ENCODE data around the gene GCLC.

The GCLC gene

DNA sequence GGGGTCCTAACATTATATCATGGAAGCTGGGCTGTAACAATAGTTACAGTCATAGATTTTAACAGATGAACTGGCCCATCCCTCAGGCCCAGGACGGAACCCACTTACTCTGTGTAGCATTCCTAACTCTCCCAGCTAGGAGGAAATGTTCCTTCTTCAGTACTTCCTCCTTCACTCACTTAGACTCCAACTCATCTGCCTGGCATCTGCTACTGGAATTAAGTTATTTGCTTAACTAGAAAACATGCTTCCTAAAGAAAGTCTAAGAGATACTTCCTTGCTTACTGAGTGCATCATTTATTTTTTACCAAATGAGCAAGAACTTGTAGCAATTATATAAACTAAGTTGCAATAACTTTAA lies 20.5 kb downstream of the GCLC start:
- DNase-seq (ENCODE audit: low read depth in 2 of 2): no peak

DNA sequence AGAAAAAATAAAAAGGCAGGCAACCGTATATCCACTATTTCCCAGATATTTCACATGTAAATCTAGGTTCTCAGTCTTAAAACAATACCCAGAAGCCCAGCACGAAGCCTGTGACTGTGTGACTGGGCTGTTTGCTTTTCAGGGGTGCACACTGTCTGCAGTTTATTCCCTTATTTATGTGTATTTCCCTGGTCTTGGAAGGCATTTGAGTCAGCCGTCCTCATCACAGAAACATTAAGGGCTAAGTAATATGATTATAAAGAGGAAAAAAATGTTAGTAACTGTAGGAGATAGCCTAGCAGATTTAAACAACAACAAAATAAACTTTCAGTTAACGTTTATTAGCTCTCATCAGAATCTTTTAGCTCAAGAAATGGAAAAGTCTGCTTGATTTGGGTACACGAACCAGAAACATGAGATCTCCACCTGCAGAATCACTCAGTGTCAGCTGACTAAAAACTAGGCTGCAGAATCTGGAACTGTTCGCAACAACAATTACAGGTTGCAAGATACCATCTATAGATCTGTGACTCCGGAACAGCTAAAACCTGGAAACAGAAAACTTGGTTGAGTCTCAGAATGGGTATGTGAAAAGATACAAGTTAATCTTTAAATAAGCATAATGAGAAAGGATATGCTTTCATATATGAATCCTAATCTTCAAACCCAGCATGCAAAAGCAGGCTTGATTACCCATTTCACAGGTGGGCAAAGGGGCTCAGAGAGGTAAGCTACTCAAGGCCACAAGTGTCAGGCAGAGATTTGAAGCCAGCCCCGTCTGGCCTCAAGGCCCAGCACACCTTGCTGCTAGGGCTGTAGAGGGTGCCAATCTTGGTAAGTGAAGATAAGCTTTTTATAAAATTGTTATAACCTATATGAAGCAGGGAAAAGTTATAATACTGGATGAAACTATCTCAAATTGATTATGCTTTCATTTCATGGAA lies 21.1 kb downstream of the GCLC start:
- DNase-seq (ENCODE audit: low read depth in 2 of 2): no peak

GRCh38 chr6:53520320-53520928 lies 24.5 kb downstream of the GCLC start:
- no peak for DNase-seq (ENCODE audit: low read depth in 2 of 2)

GRCh38 chr6:53518862-53519261 lies 26.0 kb downstream of the GCLC start:
- no peak for DNase-seq (ENCODE audit: low read depth in 2 of 2)

DNA sequence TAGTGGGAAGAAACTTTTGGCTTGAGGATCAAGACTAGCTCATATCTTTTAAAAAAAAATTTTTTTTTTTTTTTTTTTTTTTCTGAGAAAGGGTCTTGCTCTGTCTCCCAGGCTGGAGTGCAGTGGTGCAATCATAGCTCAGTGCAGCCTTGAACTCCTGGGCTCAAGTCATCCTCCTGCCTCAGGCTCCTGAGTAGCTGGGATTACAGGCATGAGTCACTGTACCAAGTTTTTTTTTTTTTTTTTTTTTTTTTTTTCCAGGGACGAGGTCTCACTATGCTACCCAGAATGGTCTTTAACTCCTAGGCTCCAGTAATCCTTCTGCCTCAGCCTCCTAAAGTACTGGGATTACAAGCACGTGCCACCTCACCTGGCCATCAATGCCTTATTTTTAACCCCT lies 27.9 kb downstream of the GCLC start:
- DNase-seq (ENCODE audit: low read depth in 2 of 2): no peak

- no peak for DNase-seq (ENCODE audit: low read depth in 2 of 2)
Measured at GRCh38 chr6:53514677-53515076, 30.2 kb downstream of the GCLC start.

DNA sequence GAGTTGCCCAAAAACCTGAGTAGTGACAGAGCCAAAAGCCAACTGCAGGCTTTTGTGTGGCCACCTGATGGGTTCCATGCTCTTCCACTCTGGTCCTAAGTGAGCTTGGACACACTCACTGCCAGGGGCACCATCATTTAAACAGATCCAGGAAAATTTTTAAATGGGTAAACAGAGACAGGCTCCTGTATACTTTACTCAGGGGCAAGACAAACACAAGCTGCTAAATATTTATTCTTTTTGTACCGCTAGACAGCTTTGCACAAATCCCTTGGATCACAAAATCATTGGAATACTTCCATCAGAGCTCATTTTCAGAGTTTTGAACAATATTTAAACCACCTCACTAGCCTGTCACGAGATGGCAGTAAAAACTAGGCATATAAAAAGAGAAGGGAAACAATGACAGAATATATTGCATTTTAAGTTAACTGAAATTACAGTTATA lies 31.4 kb downstream of the GCLC start:
- DNase-seq (ENCODE audit: low read depth in 2 of 2): no peak

DNA sequence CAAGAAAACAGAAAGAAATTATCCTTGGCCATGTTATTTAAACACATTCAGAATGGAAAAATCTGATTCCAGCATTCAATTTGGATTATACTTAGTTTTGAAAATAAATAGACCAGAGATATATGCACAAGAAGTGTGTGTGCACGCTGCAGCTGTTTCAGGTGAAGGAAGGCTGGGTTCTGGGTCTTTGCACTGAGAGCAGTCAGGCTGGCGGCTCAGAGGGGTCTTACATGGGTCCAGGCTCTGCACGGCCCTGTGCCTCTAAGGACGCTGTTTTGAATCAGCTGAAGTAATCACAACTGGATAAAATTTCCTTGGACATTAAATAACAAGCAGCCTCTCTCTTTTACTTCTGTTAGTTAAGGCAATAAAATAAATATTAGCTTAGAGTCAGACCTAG lies 31.8 kb downstream of the GCLC start:
- no peak for DNase-seq (ENCODE audit: low read depth in 2 of 2)

DNA sequence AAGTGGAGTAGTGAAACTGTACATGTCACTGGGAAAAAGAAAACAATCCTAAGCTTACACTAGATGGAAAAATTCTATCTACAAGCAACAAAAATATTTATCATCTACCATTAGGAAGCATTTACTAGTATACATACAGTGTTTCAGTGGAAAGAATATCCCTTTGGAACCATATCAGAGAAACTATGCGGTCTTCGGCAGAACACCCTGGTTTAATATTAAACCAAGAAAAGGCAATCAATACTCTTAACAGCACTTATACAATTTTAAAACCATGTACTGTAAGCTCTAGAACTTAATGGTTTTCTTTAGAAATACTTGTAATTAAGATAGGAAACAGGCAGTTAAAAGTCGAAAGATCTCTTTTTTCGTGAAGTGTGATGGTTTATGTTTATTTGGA lies 32.3 kb downstream of the GCLC start:
- DNase-seq (ENCODE audit: low read depth in 2 of 2): no peak

GRCh38 chr6:53510746-53511145 lies 34.2 kb downstream of the GCLC start:
- DNase-seq (ENCODE audit: low read depth in 2 of 2): no peak

DNA sequence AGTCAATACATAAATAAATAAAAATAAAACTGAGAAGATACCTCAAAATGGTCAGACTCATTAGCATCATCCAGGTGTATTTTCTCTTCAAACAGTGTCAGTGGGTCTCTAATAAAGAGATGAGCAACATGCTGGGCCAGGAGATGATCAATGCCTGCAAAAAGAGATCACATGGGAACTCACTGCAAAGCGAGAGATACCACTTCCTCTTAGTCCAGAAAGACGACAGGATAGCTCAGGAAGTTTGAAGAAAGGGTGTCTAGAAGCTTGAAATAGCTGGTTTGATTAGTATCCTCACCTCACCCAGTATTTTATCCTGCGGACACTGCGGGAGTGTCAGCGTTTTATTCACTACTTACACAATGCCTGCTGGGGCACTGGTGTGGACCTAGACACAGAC lies 38.0 kb downstream of the GCLC start:
- DNase-seq (ENCODE audit: low read depth in 2 of 2): no peak

DNA sequence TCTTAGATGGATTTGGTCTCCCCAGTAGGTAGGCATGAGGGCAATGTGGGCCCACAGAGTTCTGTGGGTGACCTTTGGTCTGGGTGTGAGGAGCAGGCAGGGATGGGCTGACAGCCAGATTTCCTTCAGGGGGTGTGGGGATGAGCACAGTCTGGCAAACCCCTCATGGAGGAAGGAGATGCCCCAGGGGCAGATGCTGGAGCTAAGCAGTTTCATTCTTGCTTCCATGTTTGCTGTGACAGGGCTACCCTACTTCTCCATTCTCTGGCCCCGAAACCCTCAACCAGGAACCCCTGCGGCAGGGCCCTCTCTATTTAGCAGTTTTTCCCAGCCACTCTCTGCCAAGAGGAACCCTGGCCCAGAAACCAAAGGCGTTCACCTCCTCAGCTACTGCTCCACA lies 40.4 kb downstream of the GCLC start:
- no peak for DNase-seq (ENCODE audit: low read depth in 2 of 2)

- no peak for DNase-seq (ENCODE audit: low read depth in 2 of 2)
Measured at GRCh38 chr6:53503060-53503459, 41.8 kb downstream of the GCLC start.

GRCh38 chr6:53501432-53501831 lies 43.5 kb downstream of the GCLC start:
- no peak for DNase-seq (ENCODE audit: low read depth in 2 of 2)

GRCh38 chr6:53500095-53500494 lies 44.8 kb downstream of the GCLC start:
- no peak for DNase-seq (ENCODE audit: low read depth in 2 of 2)

- no peak for DNase-seq (ENCODE audit: low read depth in 2 of 2)
Measured at GRCh38 chr6:53499094-53499493, 45.8 kb downstream of the GCLC start.

GRCh38 chr6:53498649-53499048 lies 46.3 kb downstream of the GCLC start:
- no peak for DNase-seq (ENCODE audit: low read depth in 2 of 2)

GRCh38 chr6:53497905-53498304 lies 47.0 kb downstream of the GCLC start:
- DNase-seq (ENCODE audit: low read depth in 2 of 2): no peak

DNA sequence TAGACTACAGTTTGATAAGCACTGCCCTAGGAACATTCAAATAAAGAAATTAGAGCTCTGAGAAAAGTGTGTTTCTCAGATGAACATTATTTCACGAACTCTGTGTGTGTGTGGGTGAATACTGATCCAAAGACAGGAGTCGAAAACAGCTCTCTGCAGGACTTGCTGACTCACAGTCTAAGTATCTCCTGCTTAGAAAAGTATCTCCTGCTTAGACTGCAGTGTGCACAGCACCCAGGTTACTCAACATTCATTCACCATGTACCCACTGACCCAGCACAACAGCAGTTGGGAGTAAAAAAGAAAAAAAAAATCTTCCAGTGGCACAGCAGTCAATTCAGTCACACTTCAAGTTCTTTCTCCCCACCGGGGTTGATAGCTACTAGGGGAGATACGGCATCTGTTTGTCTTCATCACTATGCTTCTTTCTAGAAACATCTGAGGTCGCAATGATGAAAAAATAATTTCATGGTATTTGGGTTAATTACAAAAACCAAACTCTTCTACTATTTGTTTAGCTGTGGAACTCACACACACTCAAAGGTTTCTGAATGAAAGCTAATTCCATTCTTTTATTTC lies 48.0 kb downstream of the GCLC start:
- DNase-seq (ENCODE audit: low read depth in 2 of 2): no peak

GRCh38 chr6:53495506-53496499 lies 49.1 kb downstream of the GCLC start:
- DNase-seq (ENCODE audit: low read depth in 2 of 2): no peak

GRCh38 chr6:53494076-53494475 lies 50.8 kb downstream of the GCLC start:
- DNase-seq (ENCODE audit: low read depth in 2 of 2): no peak

DNA sequence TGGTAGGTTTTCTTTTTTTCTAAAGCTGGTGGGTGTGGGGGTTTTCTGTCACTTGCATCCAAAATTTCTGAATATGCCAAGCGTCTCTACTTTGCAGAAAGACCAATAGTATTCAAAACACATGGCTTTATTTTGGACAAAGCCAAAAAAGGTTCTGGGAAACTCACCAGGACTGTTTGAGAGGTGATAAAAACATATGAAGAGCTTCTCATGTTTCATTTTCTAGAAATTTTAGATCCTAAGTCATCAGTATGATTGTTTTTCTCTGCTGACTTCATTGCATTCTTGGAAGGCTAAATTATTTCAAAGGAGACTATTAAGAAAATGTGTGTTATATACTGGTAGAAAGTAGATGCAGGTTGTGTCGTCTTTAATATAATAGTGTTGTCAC lies 51.3 kb downstream of the GCLC start:
- DNase-seq (ENCODE audit: low read depth in 2 of 2): no peak

Measured in stimulated activated CD8-positive, alpha-beta memory T cell treated with anti-CD3 and anti-CD28 coated beads, Interleukin-15, amount 100 ng/mL, for 48 hours (primary cell).